Heart right ventricle (tissue), 16 donors: Measurements from ENCODE around the gene DCBLD2. TPM values are rescaled to one million over a fixed set of nuclear protein-coding genes. Genes with fewer than 3 reads are reported as not detected.

Experiments
- ATAC-seq, 8 donors: fragments of 200-7000 bp; cut with Tn5 transposase; one replicate each; pipeline ENCODE4 v1.9.1; 2020; ENCODE audit warnings: mild to moderate bottlenecking in 8 of 8, moderate library complexity in 8 of 8, moderate number of reproducible peaks in 1 of 8
- DNase-seq, 2 donors: peaks; one replicate each; pipeline ENCODE4 v3.0.0-alpha.2; 2020
- H3K27ac ChIP-seq, 10 donors: fragments of 200-600 bp; sonication (generic) in 2 of 10; one replicate each; pipeline versions ENCODE4 v1.5.0 to v1.8.0; 2020 to 2022; ENCODE audit warnings: mild to moderate bottlenecking in 3 of 10
- H3K27me3 ChIP-seq, 7 donors: fragments of 200-600 bp; one replicate each; pipeline ENCODE4 v1.8.0; 2021 to 2022; ENCODE audit warnings: mild to moderate bottlenecking in 2 of 7
- H3K36me3 ChIP-seq, 9 donors: fragments of 200-600 bp; sonication (generic) in 1 of 9; one replicate each; pipeline versions ENCODE4 v1.5.0 to v1.8.0; 2020 to 2022; ENCODE audit warnings: mild to moderate bottlenecking in 2 of 9
- H3K4me1 ChIP-seq, 9 donors: fragments of 200-600 bp; sonication (generic) in 1 of 9; one replicate each; pipeline versions ENCODE4 v1.5.0 to v1.8.0; 2020 to 2022; ENCODE audit warnings: mild to moderate bottlenecking in 4 of 9
- H3K4me3 ChIP-seq, 10 donors: fragments of 200-600 bp; sonication (generic) in 2 of 10; one replicate each; pipeline versions ENCODE4 v1.5.0 to v1.8.0; 2020 to 2022; ENCODE audit warnings: mild to moderate bottlenecking in 7 of 10, moderate library complexity in 2 of 10
- H3K9me3 ChIP-seq, 11 donors: fragments of 200-600 bp in 10 of 11; sonication (generic) in 2 of 11; one replicate each; pipeline versions ENCODE4 v1.5.0 to v1.8.0; 2013 to 2022; ENCODE audit warnings: mild to moderate bottlenecking in 2 of 11, control low read depth in 1 of 11, moderate library complexity in 1 of 11
- WGBS, 2 donors: extraction: QIAGEN DNeasy Blood & Tissue Kit; methylation state at CpG; one replicate each; pipeline ENCODE4 v1.1.7; 2013; ENCODE audit warnings: inconsistent platforms in 1 of 2; 5-methylcytosine and 5-hydroxymethylcytosine counted together
- intact Hi-C, 10 donors: fragments of 100-400 bp; cut with DNase I; formaldehyde crosslinking; loops; one replicate each; pipeline versions ENCODE4 v1.11.1 to v1.14.2; 2022
- polyA plus RNA-seq, 2 donors: library from polyadenylated mRNA; stranded (reverse); fragments of 200-250 nt; gene quantifications; one replicate each; pipeline ENCODE4 v1.2.3, GENCODE V29; 2013
- total RNA-seq, 10 donors: library from RNA; stranded (reverse); fragmentation: NEBNext Ultra II Directional in 3 of 10; extraction: Animal tissue kit (Norgen Biotek cat#: 25700) in 3 of 10; gene quantifications; one replicate each; pipeline versions ENCODE4 v1.2.1 to v1.2.4, GENCODE V29; 2021 to 2023
- TF ChIP-seq, protein P1 (sequence below), 9 donors: fragments of 200-600 bp; sonication (generic) in 2 of 9; IDR thresholded peaks; one replicate each; pipeline versions ENCODE4 v1.5.0 to v1.8.0; 2021 to 2022; ENCODE audit warnings: antibody characterized with exemption in 9 of 9, mild to moderate bottlenecking in 5 of 9, moderate library complexity in 1 of 9
- donor health status: Arrhythmogenic right ventricular cardiomyopathy.
- donor health status: ischemic (EF 13 %, LVEDD 7.1; RV severe dilation, severe dysfunction).
- donor health status: healthy with polysubstance abuse.
- donor health status: DM: no; HTN: yes; CAD: no.
- donor health status: DM: no; HTN: no; CAD: no.
- donor health status: ischemic (EF 25% LVEDD 6.9; RV normal size, moderate dysfunction).
- donor health status: ischemic (EF 25% LVEDD 5.7; RV mildly dilated, moderate dysfunction).
- donor health status: healthy.
- donor health status: DM: yes; HTN: yes; CAD: no.
- donor health status: Ischemic cardiomyopathy.
- donor health status: ischemic (EF 35%, LVEDD 5.7; RV mildly dilated, moderate dysfunction).
- donor health status: nonischemic (EF 11% LVEDD 7.7; RV severe dilation, severe dysfunction).
- donor health status: DM: yes; HTN: yes; CAD: no.
- donor health status: PGD.
- donor health status: ischemic (EF 29% LVEDD 5.4; RV normal size, mild dysfunction).
- donor health status: nonischemic (EF 23%, LVEDD 6.1; RV moderate dilation, normal function).

Gene DCBLD2
- total and polyA plus RNA-seq, 12 donors, result 11.9 to 97.4 (median 40.5) TPM

DNA sequence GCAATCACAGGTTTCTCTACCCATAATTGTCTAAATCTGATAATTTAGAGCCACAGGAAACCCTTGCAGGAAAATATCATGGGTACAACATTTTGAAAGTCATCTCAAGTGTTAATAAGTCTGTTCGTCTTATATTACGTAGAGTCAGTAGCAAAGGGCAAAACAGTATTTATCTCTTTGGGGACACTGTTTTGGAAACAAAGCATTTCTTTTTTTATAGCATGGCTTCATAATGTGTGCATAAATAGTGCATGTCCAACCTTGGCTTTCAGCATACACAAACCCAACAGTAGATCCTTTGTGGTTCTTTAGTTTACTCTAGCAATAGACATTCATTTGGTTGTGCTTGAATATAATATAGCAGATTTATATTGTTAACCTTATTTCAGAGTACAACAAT lies 114.3 kb downstream of the DCBLD2 start:
- no peaks in the 10 kb centered on the region for H3K9me3 ChIP-seq
- H3K36me3 ChIP-seq, result peaks cover 0 to 77% (median 0%) of the 10 kb centered on the region in 9 donors
- intact Hi-C loops, result loop anchor here in 3 of 10 donors (5.0 kb wide), 1 partner anchor 55 kb away; no protein-coding TSS in a partner anchor
- peak overlapping the region in 6 of 10 donors; percentile 34 to 71 (median 56) for H3K27ac ChIP-seq
- peak in 6 of 8 donors; percentile 50 to 73 (median 56) for ATAC-seq
- 24 to 54% methylated on average over 2 of the region's 2 CpGs for WGBS, 2 donors
- TF ChIP-seq, protein P1, sequence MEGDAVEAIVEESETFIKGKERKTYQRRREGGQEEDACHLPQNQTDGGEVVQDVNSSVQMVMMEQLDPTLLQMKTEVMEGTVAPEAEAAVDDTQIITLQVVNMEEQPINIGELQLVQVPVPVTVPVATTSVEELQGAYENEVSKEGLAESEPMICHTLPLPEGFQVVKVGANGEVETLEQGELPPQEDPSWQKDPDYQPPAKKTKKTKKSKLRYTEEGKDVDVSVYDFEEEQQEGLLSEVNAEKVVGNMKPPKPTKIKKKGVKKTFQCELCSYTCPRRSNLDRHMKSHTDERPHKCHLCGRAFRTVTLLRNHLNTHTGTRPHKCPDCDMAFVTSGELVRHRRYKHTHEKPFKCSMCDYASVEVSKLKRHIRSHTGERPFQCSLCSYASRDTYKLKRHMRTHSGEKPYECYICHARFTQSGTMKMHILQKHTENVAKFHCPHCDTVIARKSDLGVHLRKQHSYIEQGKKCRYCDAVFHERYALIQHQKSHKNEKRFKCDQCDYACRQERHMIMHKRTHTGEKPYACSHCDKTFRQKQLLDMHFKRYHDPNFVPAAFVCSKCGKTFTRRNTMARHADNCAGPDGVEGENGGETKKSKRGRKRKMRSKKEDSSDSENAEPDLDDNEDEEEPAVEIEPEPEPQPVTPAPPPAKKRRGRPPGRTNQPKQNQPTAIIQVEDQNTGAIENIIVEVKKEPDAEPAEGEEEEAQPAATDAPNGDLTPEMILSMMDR (IDR thresholded peaks at IDR 0.05), result no peak
- H3K4me3 ChIP-seq, result no peak overlapping the region
- peaks cover 4 to 59% (median 41%) of the 10 kb centered on the region in 9 donors for H3K4me1 ChIP-seq
- DNase-seq, result no peak
- no peaks in the 10 kb centered on the region for H3K27me3 ChIP-seq

DNA sequence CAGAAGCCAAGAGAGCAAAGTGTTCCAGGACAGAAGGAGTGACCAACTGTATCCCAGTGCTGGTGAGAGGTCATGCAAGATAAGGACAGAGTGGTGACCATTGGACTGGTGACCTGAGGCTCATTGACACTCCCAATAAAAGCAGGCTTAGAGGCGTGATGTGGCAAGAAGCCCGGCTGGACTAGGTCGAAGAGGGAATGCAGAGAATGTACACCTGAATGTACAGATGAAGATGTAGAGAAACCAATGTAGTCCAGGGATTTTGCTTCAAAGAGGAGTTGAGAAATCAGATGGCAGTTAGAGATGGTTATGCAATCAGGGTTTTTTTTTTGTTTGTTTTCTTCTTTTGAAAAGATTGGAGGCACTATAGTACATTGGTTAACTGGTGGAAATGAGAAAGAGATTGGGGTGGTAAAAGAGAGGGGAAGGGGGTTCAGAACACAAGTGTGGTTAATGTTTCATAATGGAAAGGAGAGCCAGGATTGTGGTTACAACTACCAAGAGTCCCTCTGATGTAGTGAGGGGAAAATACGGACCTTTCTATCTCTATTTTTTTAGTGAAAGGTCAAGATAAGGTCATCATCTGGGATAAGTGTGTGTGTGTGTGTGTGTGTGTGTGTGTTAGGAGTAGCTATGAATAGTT lies 115.0 kb downstream of the DCBLD2 start:
- Histone ChIP-seq H3K4me1 (peaks cover 4 to 60% (median 41%) of the 10 kb centered on the region in 9 donors), H3K27me3 (no peaks in the 10 kb centered on the region), H3K27ac (peak overlapping the region in 9 of 10 donors; percentile 16 to 71 (median 39)), H3K9me3 (no peaks in the 10 kb centered on the region), H3K36me3 (peaks cover 0 to 75% (median 0%) of the 10 kb centered on the region in 9 donors), H3K4me3 (no peak overlapping the region)
- DNase-seq (no peak), ATAC-seq (peak in 3 of 8 donors; percentile 27 to 32 (median 30))
- intact Hi-C loops, result loop anchor here in 3 of 10 donors (5.0 kb wide), 1 partner anchor 54 kb away; no protein-coding TSS in a partner anchor
- TF ChIP-seq, protein P1 (IDR thresholded peaks at IDR 0.05), result no peak
- 65 to 76% methylated on average over 4 of the region's 4 CpGs for WGBS, 2 donors

DNA sequence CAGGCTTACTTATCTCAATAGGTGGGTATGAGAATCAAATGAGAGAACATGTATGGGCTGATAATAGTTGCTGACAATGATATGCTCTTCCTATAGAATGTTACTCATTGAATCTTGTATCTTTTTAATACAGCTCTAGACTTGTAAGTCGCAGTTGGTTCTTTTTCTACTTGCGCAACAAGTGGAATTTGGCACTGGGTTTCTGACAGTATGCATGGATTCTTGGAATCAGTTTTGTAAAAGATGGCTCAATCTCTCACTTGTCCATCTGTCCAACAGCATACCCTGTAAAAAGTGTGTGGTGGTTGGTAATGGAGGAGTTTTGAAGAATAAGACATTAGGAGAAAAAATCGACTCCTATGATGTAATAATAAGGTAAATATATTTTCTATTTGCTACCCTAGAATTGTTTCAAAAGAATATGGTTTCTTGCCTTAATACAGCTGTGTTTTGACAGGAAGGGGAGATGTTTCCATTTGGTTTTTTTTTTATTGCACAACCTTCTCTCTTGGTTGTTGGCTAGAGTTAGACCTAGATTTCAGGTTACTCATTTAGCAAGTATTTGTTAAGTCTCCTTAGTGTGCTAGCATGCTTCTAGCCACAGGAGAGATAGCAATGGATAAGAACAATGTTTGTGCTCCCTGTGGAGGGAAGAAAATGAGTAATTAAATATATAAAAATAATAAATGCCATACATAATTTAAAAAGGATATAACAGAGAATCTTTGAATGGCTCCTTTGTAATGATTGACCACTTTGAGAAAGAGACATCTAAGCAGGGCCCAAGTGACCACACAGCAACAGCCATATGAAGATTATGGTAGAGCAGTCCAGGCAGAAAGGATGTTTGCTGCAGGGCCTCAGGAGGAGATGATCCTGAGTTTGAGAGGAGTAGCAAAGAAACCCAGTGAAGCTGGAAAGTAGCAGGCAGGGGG lies 116.6 kb downstream of the DCBLD2 start:
- intact Hi-C loops, result loop anchor here in 4 of 10 donors (5.0 kb wide), 1 partner anchor 53 kb away; no protein-coding TSS in a partner anchor
- Histone ChIP-seq H3K27me3 (no peaks in the 10 kb centered on the region), H3K9me3 (no peaks in the 10 kb centered on the region), H3K36me3 (peaks cover 0 to 68% (median 0%) of the 10 kb centered on the region in 9 donors), H3K4me3 (no peak overlapping the region), H3K27ac (peak overlapping the region in 9 of 10 donors; percentile 7 to 64 (median 32)), H3K4me1 (peaks cover 11 to 68% (median 48%) of the 10 kb centered on the region in 9 donors)
- DNase-seq (no peak), ATAC-seq (peak in 5 of 8 donors; percentile 27 to 59 (median 52))
- WGBS, 2 donors, result 51 to 53% methylated on average over 3 of the region's 3 CpGs
- TF ChIP-seq, protein P1 (IDR thresholded peaks at IDR 0.05), result no peak

DNA sequence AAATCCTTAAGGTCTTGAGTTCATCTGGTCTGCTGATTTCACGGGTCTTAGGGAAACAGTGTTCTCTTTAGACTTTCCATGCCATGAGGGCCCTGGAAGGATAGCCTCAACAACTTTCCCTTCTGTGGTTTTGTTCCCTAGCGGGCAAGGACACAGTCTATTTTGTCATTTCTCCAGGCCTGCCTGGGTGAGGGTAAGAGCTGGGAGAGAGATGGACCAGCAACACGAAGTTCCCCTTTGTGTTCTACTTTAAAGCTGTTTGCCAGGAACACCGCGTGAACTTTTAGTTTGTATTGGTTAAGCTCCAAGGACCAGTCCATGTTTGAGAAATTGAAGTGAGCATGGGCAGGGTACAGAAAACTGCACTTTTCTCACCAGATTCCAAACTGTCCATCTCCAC lies 117.5 kb downstream of the DCBLD2 start:
- TF ChIP-seq, protein P1 (IDR thresholded peaks at IDR 0.05), result no peak
- Histone ChIP-seq H3K36me3 (peaks cover 0 to 59% (median 0%) of the 10 kb centered on the region in 9 donors), H3K4me1 (peaks cover 17 to 77% (median 56%) of the 10 kb centered on the region in 9 donors), H3K27me3 (no peaks in the 10 kb centered on the region), H3K27ac (peak overlapping the region in 6 of 10 donors; percentile 22 to 47 (median 28)), H3K4me3 (no peak overlapping the region), H3K9me3 (no peaks in the 10 kb centered on the region)
- WGBS, 2 donors, result 64 to 82% methylated on average over 5 of the region's 5 CpGs
- intact Hi-C loops, result loop anchor here in 1 of 10 donors (5.0 kb wide), 1 partner anchor 52 kb away; no protein-coding TSS in a partner anchor
- DNase-seq (no peak), ATAC-seq (peak in 5 of 8 donors; percentile 9 to 68 (median 27))
